Activated T-cell treated with anti-CD3 and anti-CD28 coated beads, Interleukin-2, amount 50 U/mL, for 48 hours (primary cell): ENCODE measurements around the gene RAD54L.
"Not testable (repeated sequence)": the region's sequence is repeated elsewhere in the genome, so short reads cannot be mapped to it uniquely, and the experiment has no call there.

Experiments used
- DNase-seq, 2 experiments: peaks; one replicate each; pipeline ENCODE4 v3.0.0-alpha.2; 2020

RAD54L gene

GRCh38 chr1:46247436-46248121 lies at the start of gene RAD54L:
TSS of gene RAD54L (plus strand) at chr1:46247763. CDS start at chr1:46248406, 643 bp downstream.
- peak; percentile 98 to 99 for DNase-seq

- peak; percentile 85 to 87 for DNase-seq
These were observed 49.4 kb upstream of the RAD54L start, which contains the start of gene POMGNT1 for GRCh38 chr1:46197964-46198811. TSS of gene POMGNT1 (minus strand) at chr1:46198434. CDS start at chr1:46197821, 613 bp downstream.

- DNase-seq: no peak
These were observed 48.3 kb upstream of the RAD54L start for GRCh38 chr1:46199233-46199749.

GRCh38 chr1:46203738-46204405 lies 43.7 kb upstream of the RAD54L start:
- no peak for DNase-seq

- no peak for DNase-seq
These were observed 43.2 kb upstream of the RAD54L start for GRCh38 chr1:46204406-46204742.

- no peak for DNase-seq
These were observed 42.4 kb upstream of the RAD54L start for GRCh38 chr1:46205141-46205540.

GRCh38 chr1:46205791-46206190 lies 41.8 kb upstream of the RAD54L start:
- DNase-seq: no peak

- DNase-seq: no peak
These were observed 41.2 kb upstream of the RAD54L start for GRCh38 chr1:46206399-46206798.

GRCh38 chr1:46210561-46210960 lies 37.0 kb upstream of the RAD54L start:
- DNase-seq: no peak

- no peak for DNase-seq
These were observed 36.5 kb upstream of the RAD54L start for GRCh38 chr1:46211051-46211450.

GRCh38 chr1:46215504-46215903 lies 32.1 kb upstream of the RAD54L start:
- DNase-seq: no peak

- no peak for DNase-seq
These were observed 29.1 kb upstream of the RAD54L start for GRCh38 chr1:46218443-46218842.

GRCh38 chr1:46219551-46220520 lies 27.7 kb upstream of the RAD54L start:
- no peak for DNase-seq

- no peak for DNase-seq
These were observed 26.8 kb upstream of the RAD54L start for GRCh38 chr1:46220808-46221207.

- DNase-seq: no peak
These were observed 25.8 kb upstream of the RAD54L start for GRCh38 chr1:46221749-46222148.

- DNase-seq: not testable (repeated sequence)
These were observed 24.5 kb upstream of the RAD54L start for GRCh38 chr1:46223055-46223454.

- DNase-seq: peak; percentile 64 to 73
These were observed 24.1 kb upstream of the RAD54L start for GRCh38 chr1:46223472-46223943.

GRCh38 chr1:46224966-46225365 lies 22.6 kb upstream of the RAD54L start:
- no peak for DNase-seq

- not testable (repeated sequence) for DNase-seq
These were observed 16.3 kb upstream of the RAD54L start for GRCh38 chr1:46231231-46231630.

GRCh38 chr1:46236882-46237281 lies 10.7 kb upstream of the RAD54L start:
- DNase-seq: no peak

- DNase-seq: not testable (repeated sequence)
These were observed 8.7 kb upstream of the RAD54L start for GRCh38 chr1:46238865-46239264.

GRCh38 chr1:46241733-46242132 lies 5.8 kb upstream of the RAD54L start:
- DNase-seq: not testable (repeated sequence)
